ENCODE data around the gene FCHO1.

The FCHO1 gene

DNA sequence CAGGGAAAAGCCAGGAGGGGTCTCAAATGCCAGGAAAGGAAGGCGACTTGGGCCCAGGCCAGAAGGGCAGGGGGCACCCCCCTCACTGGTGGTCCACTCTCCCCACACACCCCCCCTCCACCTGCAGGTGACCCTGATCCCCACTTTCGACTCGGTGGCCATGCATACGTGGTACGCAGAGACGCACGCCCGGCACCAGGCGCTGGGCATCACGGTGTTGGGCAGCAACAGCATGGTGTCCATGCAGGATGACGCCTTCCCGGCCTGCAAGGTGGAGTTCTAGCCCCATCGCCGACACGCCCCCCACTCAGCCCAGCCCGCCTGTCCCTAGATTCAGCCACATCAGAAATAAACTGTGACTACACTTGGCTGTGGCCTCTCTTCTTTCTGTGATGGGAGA lies 17.1 kb upstream of the FCHO1 start:
- DNase-seq (ENCODE audit: low read depth): no peak
- TF ChIP-seq, protein P1, sequence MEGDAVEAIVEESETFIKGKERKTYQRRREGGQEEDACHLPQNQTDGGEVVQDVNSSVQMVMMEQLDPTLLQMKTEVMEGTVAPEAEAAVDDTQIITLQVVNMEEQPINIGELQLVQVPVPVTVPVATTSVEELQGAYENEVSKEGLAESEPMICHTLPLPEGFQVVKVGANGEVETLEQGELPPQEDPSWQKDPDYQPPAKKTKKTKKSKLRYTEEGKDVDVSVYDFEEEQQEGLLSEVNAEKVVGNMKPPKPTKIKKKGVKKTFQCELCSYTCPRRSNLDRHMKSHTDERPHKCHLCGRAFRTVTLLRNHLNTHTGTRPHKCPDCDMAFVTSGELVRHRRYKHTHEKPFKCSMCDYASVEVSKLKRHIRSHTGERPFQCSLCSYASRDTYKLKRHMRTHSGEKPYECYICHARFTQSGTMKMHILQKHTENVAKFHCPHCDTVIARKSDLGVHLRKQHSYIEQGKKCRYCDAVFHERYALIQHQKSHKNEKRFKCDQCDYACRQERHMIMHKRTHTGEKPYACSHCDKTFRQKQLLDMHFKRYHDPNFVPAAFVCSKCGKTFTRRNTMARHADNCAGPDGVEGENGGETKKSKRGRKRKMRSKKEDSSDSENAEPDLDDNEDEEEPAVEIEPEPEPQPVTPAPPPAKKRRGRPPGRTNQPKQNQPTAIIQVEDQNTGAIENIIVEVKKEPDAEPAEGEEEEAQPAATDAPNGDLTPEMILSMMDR (conservative IDR thresholded peaks at IDR 0.05; ENCODE audit: low read length): no peak
- no peak overlapping the region for H3K4me3 ChIP-seq (ENCODE audit: low read length)

DNA sequence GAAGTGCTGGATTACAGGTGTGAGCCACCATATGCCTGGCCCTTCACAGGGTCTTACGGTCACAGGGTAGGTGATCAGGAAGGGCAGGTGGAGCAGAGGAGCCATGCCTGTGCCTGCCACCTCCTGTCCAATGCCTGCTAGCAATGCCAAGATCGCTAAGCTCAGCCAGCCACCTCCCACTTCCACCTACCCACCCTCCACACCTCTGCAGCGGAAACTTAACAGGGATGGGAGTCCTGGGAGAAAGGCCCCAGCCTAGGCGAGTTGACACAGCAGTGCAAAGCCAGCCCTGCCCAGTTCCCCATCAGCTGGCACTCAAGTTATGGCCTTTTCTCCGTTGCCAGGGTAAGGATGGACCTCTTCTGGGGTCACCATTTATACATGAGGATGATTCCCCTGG lies 15.9 kb upstream of the FCHO1 start:
- DNase-seq (ENCODE audit: low read depth): no peak
- TF ChIP-seq, protein P1 (conservative IDR thresholded peaks at IDR 0.05; ENCODE audit: low read length): no peak
- no peak overlapping the region for H3K4me3 ChIP-seq (ENCODE audit: low read length)

DNA sequence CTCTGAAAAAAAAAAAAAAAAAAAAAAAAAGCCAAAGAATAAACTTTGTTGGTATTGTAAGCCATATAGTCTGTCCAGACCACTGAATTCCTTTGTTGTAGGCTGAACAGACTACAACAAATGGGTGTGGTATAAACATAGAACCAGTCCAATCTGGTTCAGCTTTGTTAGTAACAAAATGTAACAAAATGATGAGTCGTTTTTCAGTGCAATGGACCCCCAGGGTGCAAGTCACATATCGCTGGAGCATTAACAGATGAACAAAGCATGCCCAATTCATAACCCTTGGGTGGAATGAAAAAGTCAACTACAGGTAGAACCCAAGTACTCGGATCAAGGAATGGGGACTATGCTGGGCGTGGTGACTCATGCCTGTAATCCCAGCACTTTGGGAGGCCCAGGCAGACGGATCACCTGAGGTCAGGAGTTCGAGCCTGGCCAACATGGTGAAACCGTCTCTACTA lies 13.6 kb upstream of the FCHO1 start:
- DNase-seq (ENCODE audit: low read depth): peak; percentile 15
- TF ChIP-seq, protein P1 (conservative IDR thresholded peaks at IDR 0.05; ENCODE audit: low read length): no peak
- no peak overlapping the region for H3K4me3 ChIP-seq (ENCODE audit: low read length)

DNA sequence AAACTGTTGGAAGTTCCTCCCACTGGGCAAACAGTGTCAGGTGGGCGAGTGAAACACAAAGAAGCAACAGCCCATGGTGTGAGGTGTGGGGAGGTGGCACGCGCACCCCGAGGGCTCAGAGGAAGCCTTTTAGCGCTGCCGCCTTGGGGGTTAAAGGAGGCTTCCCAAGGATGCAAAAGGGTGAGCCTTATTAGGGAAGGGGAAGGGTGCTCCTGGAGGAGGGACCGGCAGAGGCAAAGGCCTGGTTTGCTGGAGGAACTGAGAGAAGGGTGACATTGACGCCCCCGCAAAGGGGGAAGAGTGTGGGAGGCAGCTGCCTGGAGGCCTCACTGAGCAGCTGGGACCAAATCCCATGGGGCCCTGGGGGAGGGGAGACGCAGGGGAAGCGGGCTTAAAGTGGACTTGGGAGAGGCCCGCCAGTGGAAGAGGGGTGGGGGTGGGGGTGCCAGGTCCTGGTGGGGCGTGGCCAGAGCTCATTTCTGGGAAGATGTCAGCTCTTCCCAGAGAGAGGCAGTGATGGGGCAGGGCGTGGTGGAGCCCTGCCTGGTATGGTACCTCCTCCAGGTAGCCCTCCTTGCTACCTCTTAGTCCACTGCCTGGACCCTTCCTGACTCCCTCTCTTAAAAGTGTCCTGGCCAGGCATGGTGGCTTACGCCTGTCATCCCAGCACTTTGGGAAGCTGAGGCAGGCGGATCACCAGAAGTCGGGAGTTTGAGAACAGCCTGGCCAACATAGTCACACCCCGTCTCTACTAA lies 12.0 kb upstream of the FCHO1 start:
- no peak for DNase-seq (ENCODE audit: low read depth)
- TF ChIP-seq, protein P1 (conservative IDR thresholded peaks at IDR 0.05; ENCODE audit: low read length): no peak
- no peak overlapping the region for H3K4me3 ChIP-seq (ENCODE audit: low read length)

DNA sequence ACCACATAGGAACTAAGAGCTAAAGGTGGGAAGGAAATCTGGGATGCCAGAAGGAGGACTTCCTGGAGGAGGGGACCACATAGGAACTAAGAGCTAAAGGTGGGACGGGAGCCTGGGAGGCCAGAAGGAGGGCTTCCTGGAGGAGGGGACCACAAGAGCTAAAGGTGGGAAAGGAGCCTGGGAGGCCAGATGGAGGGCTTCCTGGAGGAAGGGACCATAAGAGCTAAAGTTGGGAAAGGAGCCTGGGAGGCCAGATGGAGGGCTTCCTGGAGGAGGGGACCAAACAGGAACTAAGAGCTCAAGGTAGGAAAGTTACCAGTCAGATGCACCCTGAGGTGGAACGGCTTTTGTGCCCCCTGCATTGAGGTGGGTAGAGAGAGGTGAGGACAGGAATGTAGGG lies 9.8 kb upstream of the FCHO1 start:
- H3K4me3 ChIP-seq (ENCODE audit: low read length): no peak overlapping the region
- no peak for DNase-seq (ENCODE audit: low read depth)
- TF ChIP-seq, protein P1 (conservative IDR thresholded peaks at IDR 0.05; ENCODE audit: low read length): no peak

DNA sequence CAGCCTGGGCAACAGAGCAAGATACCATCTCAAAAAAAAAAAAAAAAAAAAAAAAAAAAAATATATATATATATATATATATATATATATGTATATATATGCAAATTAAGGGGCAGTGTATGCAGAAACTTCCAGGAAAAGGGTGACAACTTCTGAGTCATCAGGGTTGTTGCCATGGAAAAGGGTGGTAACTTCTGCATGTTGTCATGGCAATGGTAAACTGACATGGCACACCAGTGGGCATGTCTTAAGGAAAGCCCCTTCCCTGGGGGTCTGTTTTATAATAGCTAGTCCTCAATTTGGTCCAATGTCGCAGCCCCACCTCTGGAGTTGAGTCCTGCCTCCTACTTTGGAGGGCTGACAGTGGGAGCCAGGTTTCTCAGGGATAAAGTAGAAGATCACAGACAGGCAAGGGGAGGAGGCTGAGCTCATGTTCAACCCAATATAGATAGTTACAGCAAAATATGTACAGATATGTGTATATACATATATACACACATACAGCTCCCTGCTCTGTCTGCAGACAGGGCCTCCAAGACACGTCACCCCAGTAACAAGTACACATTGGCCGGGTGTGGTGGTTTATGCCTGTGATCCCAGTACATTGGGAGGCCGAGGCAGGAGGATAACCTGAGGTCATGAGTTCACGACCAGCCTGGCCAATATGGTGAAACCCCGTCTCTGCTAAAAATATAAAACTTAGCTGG lies 7.2 kb upstream of the FCHO1 start:
- TF ChIP-seq, protein P1 (conservative IDR thresholded peaks at IDR 0.05; ENCODE audit: low read length): no peak
- no peak overlapping the region for H3K4me3 ChIP-seq (ENCODE audit: low read length)
- DNase-seq (ENCODE audit: low read depth): peak; percentile 33

All from AG10803 (cell line).